SKM-1 treated with dmso at 0.1 percent for 144 hours (cell line): ENCODE data around the gene ZAP70.
"Not testable (repeated sequence)": the region's sequence is repeated elsewhere in the genome, so short reads cannot be mapped to it uniquely, and the experiment has no call there.

Source experiments
- DNase-seq: peaks from one replicate; lab custom pipeline; 2025; ENCODE audit not compliant: unreplicated experiment; lab: John Stamatoyannopoulos, UW

ZAP70 gene

DNA sequence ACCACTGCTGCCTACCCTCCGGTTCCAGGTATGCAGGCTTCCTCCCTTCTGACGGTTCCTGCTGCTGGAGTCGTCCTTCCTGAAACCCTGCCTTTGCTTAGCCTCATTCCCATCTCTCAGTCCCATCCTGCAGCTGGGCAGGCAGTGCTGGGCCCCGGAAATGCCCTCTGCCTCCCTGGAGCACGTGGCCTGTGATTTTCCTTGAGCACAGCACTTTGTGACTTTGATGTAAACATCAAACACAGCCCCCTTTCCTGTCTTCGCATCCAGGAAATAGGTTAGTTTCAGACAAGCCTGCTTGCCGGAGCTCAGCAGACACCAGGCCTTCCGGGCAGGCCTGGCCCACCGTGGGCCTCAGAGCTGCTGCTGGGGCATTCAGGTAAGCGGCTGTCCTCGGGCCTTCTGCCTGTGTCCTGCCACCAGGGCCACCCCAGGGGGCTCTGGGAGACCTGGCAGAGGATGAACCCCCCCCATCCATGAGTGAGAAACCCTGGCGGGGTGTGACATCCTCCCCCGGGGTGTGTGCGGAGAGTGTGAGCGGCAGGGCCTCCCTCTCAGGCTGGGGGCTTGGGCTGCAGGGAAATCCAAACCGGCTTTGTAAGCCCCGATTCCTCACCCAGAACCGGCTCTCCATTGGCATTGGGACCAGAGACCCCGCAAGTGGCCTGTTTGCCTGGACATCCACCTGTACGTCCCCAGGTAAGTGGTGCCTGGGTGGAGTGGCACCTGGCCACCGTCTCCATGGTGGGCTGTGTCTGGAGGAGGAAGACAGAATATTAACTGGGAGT, at the start of gene ZAP70:
ZAP70 (plus strand) TSS at position 281 of the 788 bp plus-strand sequence. CDS start 10,461 bp downstream, outside the sequence.
- DNase-seq: no peak

DNA sequence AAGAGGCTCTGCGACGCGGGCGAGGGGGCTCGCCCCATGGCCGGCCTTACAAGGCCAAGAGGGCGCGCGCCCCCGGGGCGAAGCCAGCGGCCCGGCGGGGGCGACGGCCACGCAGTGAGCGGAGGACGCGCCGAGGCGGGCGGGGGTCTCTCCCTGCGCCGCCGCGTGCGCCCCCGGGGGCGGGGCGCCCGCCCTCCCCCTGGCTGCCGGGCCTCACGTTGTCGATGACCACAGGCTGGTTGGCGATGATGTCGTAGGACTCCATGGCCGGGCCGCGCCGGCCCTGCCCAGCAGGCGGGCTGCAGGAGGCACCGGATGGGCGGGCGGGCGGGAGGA, 49.8 kb upstream of the ZAP70 start:
- DNase-seq: no peak

DNA sequence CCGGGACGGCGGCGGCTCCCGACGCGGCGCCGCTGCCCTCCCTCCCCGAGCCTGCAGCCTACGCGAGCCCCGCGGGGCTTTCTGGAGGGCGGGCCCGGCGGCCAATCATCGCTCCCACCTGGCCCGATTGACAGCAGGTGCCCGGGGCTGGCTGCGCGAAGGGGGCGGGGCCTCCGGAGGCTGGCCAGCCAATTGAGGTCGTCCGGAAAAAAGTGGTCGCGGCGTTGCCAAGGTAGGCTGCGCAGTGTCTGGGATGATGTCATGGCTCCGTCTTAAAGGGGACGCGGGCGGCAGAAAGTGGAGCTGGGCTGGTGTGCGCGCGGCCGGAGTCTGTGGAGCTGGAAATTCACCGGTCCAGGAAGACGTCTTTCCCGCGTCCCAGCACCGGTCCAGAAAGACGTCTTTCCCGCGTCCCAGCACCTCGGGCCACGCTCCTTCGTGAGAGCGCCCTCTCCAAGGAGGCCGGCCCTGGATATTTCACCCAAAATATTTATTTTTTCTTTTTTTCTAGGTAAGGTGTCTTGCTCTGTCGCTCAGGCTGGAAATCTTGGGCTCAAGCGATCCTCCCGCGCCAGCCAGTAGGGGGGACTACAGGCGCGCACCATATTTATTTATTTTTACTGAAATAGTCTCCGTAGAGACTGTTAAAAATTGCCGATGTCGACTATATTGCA, 49.3 kb upstream of the ZAP70 start, which contains the start of gene ACTR1B:
ACTR1B (minus strand) TSS at position 83 of the 674 bp plus-strand sequence. CDS start 154 bp downstream, outside the sequence.
- peak; percentile 98 for DNase-seq

DNA sequence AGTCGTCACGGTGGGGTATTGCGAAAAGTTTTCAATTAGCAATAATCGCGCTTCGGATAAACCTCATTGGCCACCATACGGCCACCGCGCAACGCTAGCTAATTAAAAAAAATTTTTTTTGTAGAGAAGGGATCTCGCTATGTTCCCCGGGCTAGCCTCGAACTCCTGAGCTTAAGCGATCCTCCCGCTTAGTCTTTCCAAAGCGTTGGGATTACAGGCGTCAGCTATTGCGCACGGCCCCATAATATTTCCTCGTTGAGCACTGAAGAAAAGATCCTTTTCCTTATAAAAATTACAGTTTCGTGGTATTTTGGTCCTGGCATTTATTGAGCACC, 48.8 kb upstream of the ZAP70 start:
- DNase-seq: no peak

DNA sequence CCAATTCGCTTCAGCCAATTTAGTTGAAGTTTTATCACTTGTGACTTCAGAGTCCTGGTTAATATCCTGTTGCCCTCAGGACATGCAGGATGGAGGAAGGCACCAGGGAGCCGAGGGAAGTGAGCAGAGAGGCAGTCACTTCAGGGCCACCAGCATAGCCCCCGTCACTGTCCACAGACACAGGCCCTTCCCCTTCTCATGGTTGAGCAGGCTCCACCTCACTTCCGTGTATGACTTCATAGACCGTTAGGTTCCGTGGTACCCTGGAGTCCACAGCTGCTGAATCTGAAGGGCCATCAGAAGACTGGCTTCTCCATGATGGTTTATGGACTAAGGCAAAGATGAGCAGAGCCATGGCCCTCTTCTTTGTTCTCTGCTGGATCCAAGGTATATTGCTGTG, 43.9 kb upstream of the ZAP70 start, which contains the start of gene C2orf92:
C2orf92 (plus strand) TSS at position 266 of the 400 bp plus-strand sequence; CDS start at position 342, 76 bp downstream.
- DNase-seq: no peak

DNA sequence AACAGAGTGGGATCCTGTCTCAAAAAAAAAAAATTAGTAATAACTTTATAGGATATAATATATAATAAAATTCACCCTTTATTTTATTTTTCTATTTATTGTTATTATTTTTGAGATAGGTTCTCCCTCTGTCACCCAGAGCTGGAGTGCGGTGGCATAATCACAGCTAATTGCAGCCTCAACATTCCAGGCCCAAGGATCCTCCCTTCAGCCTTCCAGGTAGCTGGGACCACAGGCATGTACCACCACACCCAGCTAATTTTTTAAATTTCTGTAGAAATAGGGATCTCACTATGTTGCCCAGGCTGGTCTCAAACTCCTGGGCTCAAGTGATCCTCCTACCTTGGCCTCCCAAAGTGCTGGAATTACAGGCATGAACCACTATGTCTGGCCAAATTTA, 42.9 kb upstream of the ZAP70 start:
- DNase-seq: no peak

DNA sequence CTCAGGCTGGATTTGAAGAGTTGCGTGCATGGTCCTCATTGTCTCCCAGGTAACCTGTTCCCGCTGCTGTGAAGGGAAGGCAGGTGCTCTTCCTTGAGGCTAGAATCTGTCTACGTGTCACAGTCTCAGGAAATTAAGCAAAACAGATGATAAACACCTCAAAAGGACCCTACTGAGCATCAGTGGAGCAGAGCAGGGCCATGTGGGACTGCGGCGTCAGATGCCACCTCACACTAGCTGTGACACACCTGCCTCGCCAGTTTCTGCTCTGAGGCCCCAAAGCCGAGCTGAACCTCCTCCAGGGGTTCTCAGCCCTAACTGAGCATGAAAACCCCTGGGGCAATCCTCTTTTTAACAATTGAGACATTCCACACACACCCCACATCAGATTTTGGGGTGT, 41.9 kb upstream of the ZAP70 start:
- no peak for DNase-seq

DNA sequence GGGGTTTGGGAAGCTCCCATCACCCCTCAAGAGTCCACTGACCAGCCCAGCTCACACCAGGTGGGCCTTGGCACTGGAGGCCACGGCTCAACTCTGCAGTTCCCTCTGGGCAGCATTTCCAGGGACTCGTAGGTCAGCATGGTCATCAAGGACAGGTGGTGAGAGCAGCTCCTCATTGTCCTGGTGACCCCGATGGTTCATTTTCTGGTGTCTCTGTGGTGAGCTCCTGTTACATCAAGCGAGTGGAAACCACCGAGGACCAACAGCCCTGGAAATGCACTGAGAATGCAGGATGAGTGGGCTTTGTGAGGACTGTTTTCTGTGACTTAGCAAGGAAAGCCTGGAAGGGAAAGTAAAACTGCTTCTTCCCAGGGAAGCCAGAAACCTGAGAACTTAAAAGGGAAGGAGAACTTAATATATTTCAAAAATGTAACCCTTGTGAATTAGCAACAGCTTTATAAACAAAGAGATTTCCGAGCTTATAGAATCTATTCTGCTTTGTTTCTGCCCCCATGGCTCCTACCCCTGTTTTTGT, 40.7 kb upstream of the ZAP70 start:
- DNase-seq: not testable (repeated sequence)

DNA sequence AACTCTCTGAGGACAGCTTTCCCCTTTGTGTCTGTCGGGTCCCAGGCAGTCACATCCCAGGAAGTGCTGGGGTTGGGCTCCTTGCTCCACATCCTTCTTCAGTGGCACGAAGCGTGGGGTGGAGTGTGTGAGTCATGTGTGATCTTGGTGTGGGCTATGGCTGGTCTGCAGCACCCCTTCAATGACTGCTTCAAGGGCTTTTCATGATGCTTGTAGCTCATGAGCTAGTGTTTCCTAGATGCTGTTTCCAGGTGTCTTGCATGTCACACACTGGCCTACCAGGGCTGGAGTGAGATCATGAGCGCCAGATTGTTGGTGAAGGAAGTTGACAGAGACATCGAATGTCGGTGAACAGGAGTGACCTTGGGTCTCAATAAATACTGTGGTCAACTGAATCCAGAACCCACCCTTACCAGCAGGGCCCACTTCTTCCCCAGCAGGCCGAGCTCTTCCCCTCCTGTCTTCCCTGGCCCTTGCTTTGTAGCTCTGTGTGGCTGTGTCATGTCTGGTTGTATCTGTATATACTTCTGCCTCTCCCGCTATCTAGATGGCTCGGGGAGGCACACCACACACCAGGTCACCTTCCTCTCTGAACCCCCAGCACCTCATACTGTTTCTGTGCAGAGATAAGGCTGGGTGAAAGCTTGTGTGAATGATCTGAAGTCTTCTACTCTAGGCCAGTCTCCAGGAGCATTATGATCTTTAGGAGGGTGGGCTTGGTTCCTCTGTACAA, 40.0 kb upstream of the ZAP70 start:
- DNase-seq: no peak

DNA sequence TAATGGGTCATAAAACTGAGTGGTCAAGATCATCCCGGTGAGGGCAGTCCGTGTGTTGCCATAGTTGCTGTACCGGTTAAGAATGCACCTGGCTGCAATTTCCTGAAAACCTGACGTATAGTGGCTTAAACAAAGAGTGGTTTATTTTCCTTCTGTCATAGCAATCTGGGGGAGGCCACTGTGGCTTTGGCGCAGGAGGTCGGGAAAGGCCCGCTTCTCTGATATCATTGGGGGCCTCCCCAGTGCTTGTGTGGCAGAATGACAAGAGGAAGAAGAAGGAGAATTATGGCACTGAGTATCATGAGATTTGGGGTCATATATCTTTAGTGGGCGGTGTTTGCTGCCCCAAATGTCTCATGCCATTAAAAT, 39.5 kb upstream of the ZAP70 start:
- DNase-seq: no peak

DNA sequence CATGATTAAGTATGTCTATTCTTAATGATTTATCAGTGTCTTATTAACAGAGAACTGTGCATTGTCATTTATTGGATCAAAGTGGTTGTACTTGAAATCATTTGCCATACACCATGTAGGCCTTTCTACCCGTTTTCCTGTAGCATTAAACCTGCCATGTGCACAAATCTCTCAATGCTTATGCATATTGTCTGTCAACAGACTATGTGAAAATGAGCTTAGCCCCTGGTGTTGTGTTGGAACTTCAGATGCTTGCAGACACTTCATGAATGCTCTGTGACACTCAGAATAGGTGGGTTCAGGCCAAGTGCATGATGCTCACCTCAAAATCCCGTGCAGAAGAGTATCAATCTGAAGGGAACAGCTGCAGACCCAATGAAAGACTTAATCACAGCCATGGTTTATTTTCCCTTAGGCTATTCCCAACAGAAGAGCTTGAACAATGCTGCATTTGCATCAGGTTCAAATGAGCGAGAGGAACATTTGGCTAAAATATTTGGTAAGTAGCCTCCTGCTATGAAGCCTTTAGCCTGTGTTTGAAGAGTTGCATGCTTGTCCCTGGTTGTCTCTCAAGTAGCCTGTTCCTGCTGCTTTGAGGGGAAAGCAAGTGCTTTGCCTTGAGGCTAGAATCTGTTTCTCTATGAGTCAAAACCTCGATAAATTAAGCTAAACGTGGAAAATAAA, 37.8 kb upstream of the ZAP70 start:
- no peak for DNase-seq

DNA sequence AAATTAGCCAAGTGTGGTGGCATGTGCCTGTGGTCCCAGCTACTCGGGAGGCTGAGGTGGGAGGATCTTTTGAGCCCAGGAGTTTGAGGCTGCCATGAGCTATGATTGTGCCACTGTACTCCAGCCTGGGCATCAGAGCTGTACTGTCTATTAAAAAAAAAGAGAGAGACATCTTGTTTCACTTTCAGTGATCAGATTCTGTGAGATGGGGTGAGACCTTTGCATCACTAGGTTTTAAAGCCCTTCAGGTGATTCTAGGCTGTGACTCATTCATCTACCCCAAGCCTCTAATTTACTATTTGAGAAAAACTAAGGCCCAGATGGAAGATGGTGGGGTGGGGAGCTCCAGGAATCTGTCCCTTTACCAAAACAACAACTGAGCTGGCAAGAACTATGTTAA, 36.8 kb upstream of the ZAP70 start:
- no peak for DNase-seq

DNA sequence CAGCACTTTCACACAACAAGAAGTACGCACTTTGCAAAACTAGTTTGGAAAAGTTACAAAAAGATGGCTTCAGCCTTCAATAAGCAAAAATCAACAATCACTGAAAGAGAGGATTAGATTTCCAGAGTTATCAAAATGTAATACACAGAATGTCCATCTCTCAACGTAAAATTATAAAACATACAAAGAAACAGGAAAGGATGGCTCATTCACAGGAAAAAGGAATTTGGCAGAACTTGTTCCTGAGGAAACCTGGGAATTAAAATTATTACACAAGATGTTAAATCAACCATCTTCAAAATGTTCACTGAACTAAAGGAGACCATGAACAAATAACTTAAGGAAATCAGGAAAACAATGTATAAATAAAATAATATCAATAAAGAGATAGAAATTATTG, 35.9 kb upstream of the ZAP70 start:
- DNase-seq: no peak

DNA sequence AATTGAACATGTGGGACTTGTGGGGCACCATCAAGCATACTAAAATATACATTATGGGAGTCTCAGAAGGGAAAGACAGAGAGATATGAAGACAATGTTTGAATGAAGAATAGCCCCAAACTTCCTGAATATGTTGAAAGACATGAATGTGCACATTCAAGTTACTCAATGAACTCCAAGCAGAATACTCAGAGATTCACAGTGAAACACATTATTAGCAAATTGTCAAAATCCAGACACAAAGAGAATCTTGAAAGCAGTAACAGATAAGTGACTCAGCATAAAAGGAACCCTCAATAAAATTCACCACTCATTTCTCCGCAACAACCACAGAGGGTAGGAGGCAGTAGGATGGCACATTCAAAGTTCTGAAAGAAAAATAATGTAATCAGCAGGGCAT, 35.1 kb upstream of the ZAP70 start:
- DNase-seq: no peak

DNA sequence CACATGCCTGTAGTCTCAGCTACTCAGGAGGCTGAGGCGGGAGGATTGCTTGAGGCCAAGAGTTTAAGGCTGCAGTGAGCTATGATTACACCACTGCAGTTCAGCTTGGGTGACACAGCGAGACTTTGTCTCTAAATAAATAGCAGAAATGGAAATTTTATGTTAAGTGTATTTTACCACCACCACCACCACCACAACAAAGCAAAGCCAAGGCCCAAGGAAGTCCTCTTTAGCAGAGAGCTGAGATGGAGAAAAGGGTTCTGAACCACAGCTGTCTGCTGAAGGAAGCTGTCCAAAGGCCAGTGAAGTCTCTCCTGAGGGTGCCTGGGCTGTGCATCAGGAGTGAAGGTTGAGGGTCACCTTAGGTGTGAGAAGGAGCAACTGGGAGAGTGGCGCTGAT, 26.1 kb upstream of the ZAP70 start:
- not testable (repeated sequence) for DNase-seq

DNA sequence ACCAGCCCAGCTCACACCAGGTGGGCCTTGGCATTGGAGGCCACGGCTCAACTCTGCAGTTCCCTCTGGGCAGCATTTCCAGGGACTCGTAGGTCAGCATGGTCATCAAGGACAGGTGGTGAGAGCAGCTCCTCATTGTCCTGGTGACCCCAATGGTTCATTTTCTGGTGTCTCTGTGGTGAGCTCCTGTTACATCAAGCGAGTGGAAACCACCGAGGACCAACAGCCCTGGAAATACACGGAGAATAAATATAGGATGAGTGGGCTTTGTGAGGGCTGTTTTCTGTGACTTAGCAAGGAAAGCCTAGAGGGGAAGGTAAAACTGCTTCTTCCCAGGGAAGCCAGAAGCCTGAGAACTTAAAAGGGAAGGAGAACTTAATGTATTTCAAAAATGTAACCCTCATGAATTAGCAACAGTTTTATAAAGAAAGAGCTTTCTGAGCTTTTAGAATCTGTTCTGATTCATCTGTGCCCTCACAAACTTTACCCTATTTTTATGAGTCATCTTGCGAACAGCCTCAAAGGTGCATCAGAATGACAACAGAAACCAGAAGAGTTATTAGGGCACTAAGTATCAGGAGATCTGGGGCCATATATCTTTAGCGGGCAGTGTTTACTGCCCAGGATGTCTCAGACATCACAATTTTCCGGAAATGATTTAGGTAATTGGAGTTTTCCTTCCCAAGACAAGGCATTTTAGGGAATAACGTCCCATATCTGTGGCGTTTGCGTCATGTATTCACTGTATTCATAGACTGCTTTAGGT, 25.1 kb upstream of the ZAP70 start:
- no peak for DNase-seq

DNA sequence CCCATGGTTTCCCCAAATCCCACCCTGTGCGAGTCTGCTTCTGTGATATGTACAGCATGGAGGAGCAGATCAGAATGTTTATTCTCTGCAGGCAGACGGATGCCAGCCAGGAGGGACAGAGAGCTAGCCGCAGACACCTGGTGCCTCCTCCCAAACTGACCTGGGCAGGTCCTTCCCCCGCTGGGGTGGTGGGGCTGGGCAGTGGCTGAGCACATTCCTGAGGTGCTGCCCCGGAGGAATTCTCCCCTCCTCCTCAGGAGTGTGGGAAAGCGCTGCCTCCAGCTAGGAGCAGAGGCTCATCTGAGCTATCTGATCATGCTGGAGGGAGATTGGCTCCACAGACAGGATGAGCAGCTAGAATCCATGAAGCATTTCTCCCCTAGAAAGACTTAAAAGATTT, 22.2 kb upstream of the ZAP70 start:
- DNase-seq: no peak

DNA sequence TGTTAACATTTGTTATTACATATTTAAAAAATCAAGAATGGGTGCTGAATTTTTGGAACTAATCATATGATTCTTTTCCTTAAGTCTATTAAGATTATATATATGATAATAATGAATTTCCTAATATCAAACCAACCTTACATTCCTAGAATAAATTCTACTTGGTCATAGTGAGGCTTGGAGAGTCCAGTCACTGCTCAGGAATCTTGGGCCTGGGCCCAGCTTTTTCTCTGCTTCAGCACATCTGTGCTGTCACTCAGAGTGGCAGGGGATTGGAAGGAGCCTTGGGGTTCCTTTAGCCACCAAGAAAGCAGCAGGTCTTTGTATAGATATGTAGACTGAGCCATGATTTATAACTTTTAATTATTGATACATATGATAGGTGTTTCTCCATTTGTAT, 19.9 kb upstream of the ZAP70 start:
- no peak for DNase-seq

DNA sequence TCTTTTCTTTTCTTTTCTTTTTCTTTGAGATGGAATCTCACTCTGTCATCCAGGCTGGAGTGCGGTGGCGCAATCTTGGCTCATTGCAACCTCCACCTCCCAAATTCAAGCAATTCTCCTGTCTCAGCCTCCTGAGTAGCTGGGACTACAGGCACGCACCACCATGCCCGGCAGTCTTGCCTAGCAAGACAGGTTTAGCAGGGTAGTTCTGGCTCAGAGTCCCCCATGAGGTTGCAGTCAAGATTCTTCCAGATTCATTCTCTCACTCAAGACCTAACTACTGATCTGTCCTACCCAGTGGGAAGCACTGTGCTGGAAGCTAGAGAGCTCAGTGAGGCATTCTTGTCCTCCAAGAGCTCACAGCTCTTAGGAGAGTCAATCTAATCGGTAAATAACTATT, 17.6 kb upstream of the ZAP70 start:
- DNase-seq: no peak
